Spleen (tissue), 11 donors: ENCODE data around the gene RIPK1. TPM values are rescaled to one million over a fixed set of nuclear protein-coding genes. Genes with fewer than 3 reads are reported as not detected.
"Not testable (repeated sequence)": the region's sequence is repeated elsewhere in the genome, so short reads cannot be mapped to it uniquely, and the experiment has no call there.

Experiments used
- DNase-seq: peaks from one replicate; pipeline ENCODE4 v3.0.0-alpha.2; 2020
- H3K27ac ChIP-seq, 8 donors: fragments of 200-600 bp; sonication (generic) in 7 of 8; 1 replicate in 4 of 8; 2 replicates in 4 of 8; pipeline versions ENCODE4 v1.5.0 to v1.8.0; 2016 to 2021; ENCODE audit warnings: inconsistent platforms in 4 of 8, mild to moderate bottlenecking in 4 of 8, moderate library complexity in 1 of 8
- H3K27me3 ChIP-seq, 7 donors: fragments of 200-600 bp; sonication (generic) in 6 of 7; replicated peaks in 1 of 7; 1 replicate in 4 of 7; 2 replicates in 3 of 7; pipeline versions ENCODE4 v1.5.0 to v1.8.0; 2016 to 2021; ENCODE audit warnings: inconsistent platforms in 3 of 7, mild to moderate bottlenecking in 1 of 7
- H3K36me3 ChIP-seq, 6 donors: fragments of 200-600 bp; sonication (generic) in 5 of 6; 1 replicate in 4 of 6; 2 replicates in 2 of 6; pipeline versions ENCODE4 v1.5.0 to v1.8.0; 2016 to 2021; ENCODE audit warnings: inconsistent platforms in 2 of 6
- H3K4me1 ChIP-seq, 6 donors: fragments of 200-600 bp; sonication (generic) in 5 of 6; 1 replicate in 3 of 6; 2 replicates in 3 of 6; pipeline versions ENCODE4 v1.5.0 to v1.8.0; 2016 to 2021; ENCODE audit warnings: inconsistent platforms in 3 of 6
- H3K4me3 ChIP-seq, 8 donors: fragments of 200-600 bp; sonication (generic) in 7 of 8; 1 replicate in 4 of 8; 2 replicates in 4 of 8; pipeline versions ENCODE4 v1.5.0 to v1.8.0; 2016 to 2021; ENCODE audit warnings: inconsistent platforms in 4 of 8, mild to moderate bottlenecking in 4 of 8, moderate library complexity in 2 of 8
- H3K9me3 ChIP-seq, 8 donors: fragments of 200-600 bp; sonication (generic) in 7 of 8; 1 replicate in 4 of 8; 2 replicates in 4 of 8; pipeline versions ENCODE4 v1.5.0 to v1.8.0; 2016 to 2021; ENCODE audit warnings: inconsistent platforms in 4 of 8
- POLR2A ChIP-seq, 3 donors: fragments of 450-650 bp; IDR thresholded peaks; one replicate each; pipeline ENCODE4 v1.5.1; 2017; ENCODE audit warnings: antibody characterized with exemption in 3 of 3, mild to moderate bottlenecking in 1 of 3
- POLR2AphosphoS5 ChIP-seq, 3 donors: sonication (generic); formaldehyde crosslinking; IDR thresholded peaks; one replicate each; pipeline ENCODE4 v1.5.1; 2017; ENCODE audit warnings: antibody characterized with exemption in 3 of 3
- WGBS, 5 donors: extraction: QIAGEN DNeasy Blood & Tissue Kit in 3 of 5; methylation state at CpG; one replicate each; pipeline versions ENCODE4 v1.1.5 to v1.1.7; 2013 to 2018; 5-methylcytosine and 5-hydroxymethylcytosine counted together
- intact Hi-C: fragments of 100-400 bp; cut with DNase I; formaldehyde crosslinking; loops from one replicate; pipeline ENCODE4 v1.15.0; 2023; ENCODE audit warnings: low total_unique reads
- polyA plus RNA-seq, 3 donors: library from polyadenylated mRNA; stranded (reverse); fragments of 200-250 nt; gene quantifications; one replicate each; pipeline ENCODE4 v1.2.1, GENCODE V29; 2013
- total RNA-seq, 7 donors: library from RNA; depleted of rRNA in 3 of 7; stranded (reverse); fragments of >200 nt in 3 of 7; fragmentation: NEBNext Ultra II Directional in 4 of 7; extraction: Animal tissue kit (Norgen Biotek cat#: 25700) in 4 of 7; gene quantifications; one replicate each; pipeline versions ENCODE4 v1.1.0 to v1.2.1, GENCODE V29; 2016 to 2021
- TF ChIP-seq, protein P1 (sequence below), 11 experiments: fragments of 200-600 bp in 7 of 11; fragments of 450-650 bp in 4 of 11; sonication (generic) in 4 of 11; IDR thresholded peaks in 8 of 11; conservative IDR thresholded peaks in 3 of 11; 1 replicate in 7 of 11; 2 replicates in 4 of 11; pipeline versions ENCODE4 v1.4.0 to v1.8.0; 2016 to 2021; ENCODE audit warnings: antibody characterized with exemption in 11 of 11, inconsistent platforms in 4 of 11, mild to moderate bottlenecking in 1 of 11
- donor health status: healthy with polysubstance abuse.
- donor health status: DM: no; HTN: no; CAD: no; lungs with moderate emphysema.
- donor health status: DM: no; HTN: no; CAD: no.
- donor health status: Bipolar disorder and iron deficiency.
- donor health status: healthy.
- donor health status: DM: no; HTN: no; CAD: no.
- donor health status: DM: yes; HTN: yes; CAD: no.

Gene RIPK1
- total and polyA plus RNA-seq, 10 donors = 8.7 to 37.1 (median 27.1) TPM

DNA sequence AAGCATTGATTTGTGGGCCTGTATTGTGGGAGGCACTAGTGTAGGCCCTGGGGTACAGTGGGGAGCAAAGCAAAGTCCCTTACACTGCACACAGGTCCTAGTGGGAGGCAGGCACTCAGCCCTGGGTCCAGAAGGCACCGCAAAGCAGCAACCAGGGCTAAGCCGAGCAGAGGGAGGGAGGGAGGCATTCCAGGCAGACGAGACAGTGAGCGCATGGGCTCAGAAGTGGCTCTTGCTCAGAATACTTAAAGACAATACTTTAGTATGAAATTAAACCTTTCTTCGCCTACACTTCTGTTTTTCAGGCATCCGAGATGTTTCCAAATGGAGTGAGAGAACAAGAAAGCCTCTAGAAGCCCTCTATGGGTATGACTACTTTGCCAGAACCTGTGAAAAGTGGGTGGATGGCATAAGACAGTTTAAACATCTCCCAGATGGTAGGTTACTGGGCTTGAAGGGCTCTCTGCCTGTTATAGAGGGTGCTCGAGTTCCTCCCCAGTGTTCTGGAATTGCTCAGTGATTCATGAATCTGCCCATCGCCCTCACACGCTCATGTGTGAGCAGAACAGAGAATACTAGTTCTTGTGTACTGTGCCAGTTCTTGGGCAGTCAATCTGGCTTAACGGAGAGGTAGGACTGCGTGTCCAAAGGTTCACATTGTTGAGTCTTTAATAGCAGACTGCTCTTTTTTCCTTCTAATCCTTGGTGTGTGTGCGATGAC is 68.9 kb downstream of the RIPK1 start:
- H3K27me3 ChIP-seq = no peaks in the 10 kb centered on the region
- 94 to 99% (median 97%) methylated on average over 12 of the region's 12 CpGs for WGBS, 5 donors
- no peak overlapping the region for H3K27ac ChIP-seq
- peaks cover 0 to 20% (median 12%) of the 10 kb centered on the region in 6 donors for H3K4me1 ChIP-seq
- peaks cover 0 to 72% (median 17%) of the 10 kb centered on the region in 6 donors for H3K36me3 ChIP-seq
- DNase-seq = no peak
- intact Hi-C loops = no loop called here
- H3K4me3 ChIP-seq = no peak overlapping the region
- TF ChIP-seq POLR2AphosphoS5 (IDR thresholded peaks at IDR 0.05) (no peak), POLR2A (IDR thresholded peaks at IDR 0.05) (no peak)
- TF ChIP-seq, protein P1, sequence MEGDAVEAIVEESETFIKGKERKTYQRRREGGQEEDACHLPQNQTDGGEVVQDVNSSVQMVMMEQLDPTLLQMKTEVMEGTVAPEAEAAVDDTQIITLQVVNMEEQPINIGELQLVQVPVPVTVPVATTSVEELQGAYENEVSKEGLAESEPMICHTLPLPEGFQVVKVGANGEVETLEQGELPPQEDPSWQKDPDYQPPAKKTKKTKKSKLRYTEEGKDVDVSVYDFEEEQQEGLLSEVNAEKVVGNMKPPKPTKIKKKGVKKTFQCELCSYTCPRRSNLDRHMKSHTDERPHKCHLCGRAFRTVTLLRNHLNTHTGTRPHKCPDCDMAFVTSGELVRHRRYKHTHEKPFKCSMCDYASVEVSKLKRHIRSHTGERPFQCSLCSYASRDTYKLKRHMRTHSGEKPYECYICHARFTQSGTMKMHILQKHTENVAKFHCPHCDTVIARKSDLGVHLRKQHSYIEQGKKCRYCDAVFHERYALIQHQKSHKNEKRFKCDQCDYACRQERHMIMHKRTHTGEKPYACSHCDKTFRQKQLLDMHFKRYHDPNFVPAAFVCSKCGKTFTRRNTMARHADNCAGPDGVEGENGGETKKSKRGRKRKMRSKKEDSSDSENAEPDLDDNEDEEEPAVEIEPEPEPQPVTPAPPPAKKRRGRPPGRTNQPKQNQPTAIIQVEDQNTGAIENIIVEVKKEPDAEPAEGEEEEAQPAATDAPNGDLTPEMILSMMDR (IDR thresholded peaks at IDR 0.05 in 8 of 11, conservative IDR thresholded peaks at IDR 0.05 in 3 of 11) = no peak
- no peaks in the 10 kb centered on the region for H3K9me3 ChIP-seq

DNA sequence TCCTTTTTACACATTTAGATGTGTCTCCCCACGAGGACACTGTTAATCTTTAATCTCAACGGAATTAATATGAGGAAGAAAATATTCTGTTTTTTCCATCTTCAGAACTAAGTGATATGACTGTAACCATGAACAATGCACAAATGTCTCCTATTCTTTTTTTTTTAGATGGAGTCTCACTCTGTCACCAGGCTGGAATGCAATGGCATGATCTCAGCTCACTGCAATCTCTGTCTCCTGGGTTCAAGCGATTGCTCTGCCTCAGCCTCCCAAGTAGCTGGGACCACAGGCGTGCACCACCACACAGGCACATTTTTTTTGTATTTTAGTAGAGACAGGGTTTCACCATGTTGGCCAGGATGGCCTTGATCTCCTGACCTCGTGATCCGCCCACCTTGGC is 69.6 kb downstream of the RIPK1 start:
- H3K9me3 ChIP-seq, H3K27me3 ChIP-seq, H3K4me3 ChIP-seq, H3K27ac ChIP-seq, intact Hi-C loops, DNase-seq: not testable (repeated sequence)
- Histone ChIP-seq H3K4me1 (peaks cover 0 to 20% (median 12%) of the 10 kb centered on the region in 6 donors), H3K36me3 (peaks cover 0 to 75% (median 19%) of the 10 kb centered on the region in 6 donors)
- WGBS, 5 donors = 93 to 94% (median 93%) methylated on average over 6 of the region's 6 CpGs

DNA sequence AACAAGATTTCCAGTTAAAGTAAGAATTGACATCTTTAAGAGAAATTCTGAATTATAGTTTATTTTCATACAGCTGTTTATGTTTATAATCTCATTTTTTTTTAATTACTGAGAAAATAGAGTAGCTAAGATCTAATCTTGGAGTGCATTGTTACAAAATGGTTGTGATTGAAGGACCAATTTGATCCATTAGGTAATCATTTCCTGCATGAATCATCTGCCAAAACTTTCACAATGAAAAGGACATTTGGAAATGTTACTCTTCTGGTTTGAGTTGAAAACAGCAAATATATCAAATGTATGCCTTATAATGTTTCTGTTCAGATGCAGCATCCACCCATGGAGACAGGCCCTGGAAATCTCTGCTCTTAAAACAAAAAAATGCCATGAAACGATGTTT is 70.0 kb downstream of the RIPK1 start:
- TF ChIP-seq POLR2AphosphoS5 (IDR thresholded peaks at IDR 0.05) = no peak
- TF ChIP-seq, protein P1 (IDR thresholded peaks at IDR 0.05 in 8 of 11, conservative IDR thresholded peaks at IDR 0.05 in 3 of 11) = no peak
- no peak for TF ChIP-seq POLR2A (IDR thresholded peaks at IDR 0.05)
- intact Hi-C loops = no loop called here

DNA sequence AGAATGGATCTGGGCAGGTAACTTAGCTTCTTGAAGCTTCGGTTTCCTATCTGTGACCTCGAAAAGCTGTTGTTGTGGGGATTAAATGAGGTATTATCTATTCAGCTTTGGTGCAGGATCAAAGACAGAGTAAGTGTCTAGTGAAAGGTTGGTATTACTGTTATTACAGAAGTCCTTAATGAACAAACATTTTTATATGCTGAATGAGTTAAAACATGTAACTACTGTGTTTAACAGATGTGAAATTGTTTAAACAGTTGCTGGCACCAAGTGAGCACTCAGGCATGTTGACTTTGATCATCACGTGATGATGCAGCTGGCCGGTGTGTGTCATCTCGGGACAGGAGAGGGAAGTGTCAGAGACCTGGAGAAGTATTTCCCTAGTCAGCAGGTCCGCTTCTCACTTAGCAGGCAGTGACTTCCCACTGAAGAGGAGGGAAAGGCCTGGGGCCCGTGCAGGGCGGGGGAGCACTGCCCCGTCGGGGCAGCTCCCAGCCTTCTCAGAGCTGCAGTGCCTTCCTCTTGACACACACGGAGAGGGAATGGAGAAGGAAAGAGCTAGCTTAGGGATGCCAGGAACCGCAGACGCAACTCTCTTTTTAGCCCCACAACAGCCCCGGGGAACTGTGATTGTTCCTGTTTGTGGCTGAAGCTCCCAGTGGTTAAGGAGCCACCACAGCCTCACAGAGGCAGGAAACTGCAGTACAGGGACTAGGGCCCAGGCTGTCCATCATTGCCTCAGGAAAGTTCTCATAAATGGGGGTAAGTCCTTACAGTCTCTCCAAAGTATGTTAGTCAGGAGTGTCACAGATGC is 71.0 kb downstream of the RIPK1 start:
- peak overlapping the region in 3 of 8 donors; percentile 8 to 43 (median 24) for H3K27ac ChIP-seq
- intact Hi-C loops = no loop called here
- H3K36me3 ChIP-seq = peaks cover 0 to 77% (median 22%) of the 10 kb centered on the region in 6 donors
- no peaks in the 10 kb centered on the region for H3K9me3 ChIP-seq
- no peak for TF ChIP-seq POLR2A (IDR thresholded peaks at IDR 0.05)
- TF ChIP-seq, protein P1 (IDR thresholded peaks at IDR 0.05 in 8 of 11, conservative IDR thresholded peaks at IDR 0.05 in 3 of 11) = no peak
- TF ChIP-seq POLR2AphosphoS5 (IDR thresholded peaks at IDR 0.05) = peak in 1 of 3 donors; percentile 23
- H3K4me3 ChIP-seq = no peak overlapping the region
- DNase-seq = no peak
- H3K27me3 ChIP-seq = no peaks in the 10 kb centered on the region
- peaks cover 0 to 20% (median 12%) of the 10 kb centered on the region in 6 donors for H3K4me1 ChIP-seq
- 42 to 56% (median 43%) methylated on average over 14 of the region's 14 CpGs for WGBS, 5 donors

More for the DNA sequence above, 70.0 kb downstream of the RIPK1 start:
- Histone ChIP-seq H3K27ac (peak overlapping the region in 1 of 8 donors; percentile 43), H3K4me3 (no peak overlapping the region), H3K27me3 (no peaks in the 10 kb centered on the region), H3K4me1 (peaks cover 0 to 20% (median 12%) of the 10 kb centered on the region in 6 donors), H3K36me3 (peaks cover 0 to 75% (median 22%) of the 10 kb centered on the region in 6 donors), H3K9me3 (no peaks in the 10 kb centered on the region)
- WGBS, 5 donors = 63 to 83% (median 71%) methylated on average over 1 of the region's 1 CpG
- DNase-seq = no peak
